Right renal cortex interstitium (tissue), 3 donors: ENCODE results near the gene BCL3. TPM values are rescaled to one million over a fixed set of nuclear protein-coding genes. Genes with fewer than 3 reads are reported as not detected.
A peak's percentile ranks its signal among the peaks of the same experiment; 100 is the strongest.
"Not testable (repeated sequence)": the region's sequence is repeated elsewhere in the genome, so short reads cannot be mapped to it uniquely, and the experiment has no call there.

Experiments
- DNase-seq, 3 donors: peaks; one replicate each; pipeline ENCODE4 v3.0.0-alpha.2; 2013; ENCODE audit warnings: low read depth in 3 of 3, low spot score in 2 of 3
- polyA plus RNA-seq, 3 donors: library from polyadenylated mRNA; unstranded; fragments of 120-200 nt; gene quantifications; one replicate each; pipeline ENCODE4 v1.2.1, GENCODE V29; 2013; ENCODE audit not compliant: insufficient read length in 3 of 3

Gene BCL3
- polyA plus RNA-seq, 3 donors = 4.8 to 5.8 (median 4.9) TPM

DNA sequence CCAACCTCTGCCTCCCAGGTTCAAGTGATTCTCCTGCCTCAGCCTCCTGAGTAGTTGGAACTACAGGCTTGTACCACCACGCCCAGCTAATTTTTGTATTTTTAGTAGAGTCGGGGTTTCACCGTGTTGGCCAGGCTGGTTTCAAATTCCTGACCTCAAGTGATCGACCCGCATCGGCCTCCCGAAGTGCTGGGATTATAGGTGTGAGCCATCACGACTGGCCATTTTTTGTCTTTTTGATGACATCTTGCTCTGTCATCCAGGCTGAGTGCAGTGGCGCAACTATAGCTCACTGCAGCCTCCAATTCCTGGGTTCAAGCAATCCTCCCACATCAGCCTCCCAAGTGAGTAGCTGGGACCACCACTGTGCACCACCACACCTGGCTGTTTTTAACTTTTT is 28.1 kb upstream of the BCL3 start:
- not testable (repeated sequence) for DNase-seq

DNA sequence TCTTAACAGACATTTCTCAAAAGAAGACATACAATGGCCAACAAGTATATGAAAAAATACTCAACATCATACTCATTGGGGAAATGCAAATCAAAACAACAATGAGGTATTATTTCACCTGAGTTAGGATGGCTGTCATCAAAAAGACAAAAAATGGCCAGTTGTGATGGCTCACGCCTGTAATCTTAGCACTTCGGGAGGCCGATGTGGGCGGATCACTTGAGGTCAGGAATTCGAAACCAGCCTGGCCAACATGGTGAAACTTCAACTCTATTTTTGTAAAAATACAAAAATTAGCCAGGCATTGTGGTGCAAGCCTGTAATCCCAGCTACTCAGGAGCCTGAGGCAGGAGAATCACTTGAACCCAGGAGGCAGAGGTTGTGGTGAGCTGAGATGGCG is 27.6 kb upstream of the BCL3 start:
- no peak for DNase-seq

DNA sequence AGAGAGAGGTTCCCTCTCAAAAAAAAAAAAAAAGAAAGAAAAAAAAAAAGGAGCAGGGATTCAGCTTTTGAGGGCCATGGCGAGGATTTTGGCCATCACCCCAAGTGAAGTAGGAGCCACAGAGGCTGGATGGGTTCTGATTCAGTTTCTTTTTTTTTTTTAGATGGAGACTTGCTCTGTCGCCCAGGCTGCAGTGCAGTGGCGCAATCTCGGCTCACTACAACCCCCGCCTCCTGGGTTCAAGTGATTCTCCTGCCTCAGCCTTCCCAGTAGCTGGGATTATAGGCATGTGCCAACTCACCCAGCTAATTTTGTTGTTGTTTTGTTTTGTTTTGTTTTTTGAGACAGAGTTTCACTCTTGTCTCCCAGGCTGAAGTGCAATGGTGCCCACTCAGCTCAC is 27.1 kb upstream of the BCL3 start:
- DNase-seq = not testable (repeated sequence)

DNA sequence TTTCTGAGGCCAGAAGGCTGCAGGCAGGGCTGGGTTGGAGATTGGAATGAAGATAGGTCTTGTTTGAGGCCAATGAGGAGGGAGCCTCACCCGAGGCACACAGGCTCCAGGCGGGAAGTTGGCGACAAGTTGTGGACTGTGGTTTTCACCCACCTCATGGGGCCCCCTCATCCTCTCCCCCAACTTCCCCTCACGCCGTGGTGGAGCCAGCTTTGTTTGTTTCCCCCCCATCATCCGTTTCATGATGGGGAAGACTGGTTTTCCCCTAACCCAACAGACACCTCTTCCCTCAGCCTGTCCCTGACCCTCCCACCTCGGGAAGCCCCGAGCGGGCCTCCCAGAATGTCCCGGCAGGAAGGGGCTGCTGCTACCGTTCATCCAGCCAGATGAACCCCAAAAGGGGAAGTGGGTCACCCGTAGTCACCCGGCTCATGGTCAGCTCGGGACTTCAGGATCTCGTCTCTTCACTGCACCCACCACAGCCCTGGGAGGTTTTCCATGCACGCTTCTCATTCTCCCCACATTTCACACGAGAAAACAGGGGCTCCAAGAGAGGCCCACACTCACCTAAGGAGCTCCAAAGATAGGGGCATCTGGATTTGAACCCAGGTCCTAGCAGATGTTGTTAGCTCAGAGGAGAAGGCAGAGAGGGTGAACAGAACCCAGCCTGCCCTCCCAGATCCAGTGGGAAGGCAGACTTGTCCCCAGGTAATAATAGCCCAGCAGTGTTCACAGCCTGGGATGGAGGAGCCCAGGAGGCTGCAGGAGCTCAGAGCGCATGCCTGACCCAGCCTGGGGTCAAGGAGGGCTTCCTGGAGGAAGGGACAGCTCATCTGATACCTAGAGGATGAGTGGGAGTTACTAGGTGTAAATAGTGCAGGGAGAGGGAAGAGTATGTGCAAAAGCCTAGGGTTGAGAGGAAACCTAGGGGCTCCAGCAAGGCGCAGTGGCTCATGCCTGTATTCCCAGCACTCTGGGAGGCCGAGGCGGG is 26.1 kb upstream of the BCL3 start:
- no peak for DNase-seq

DNA sequence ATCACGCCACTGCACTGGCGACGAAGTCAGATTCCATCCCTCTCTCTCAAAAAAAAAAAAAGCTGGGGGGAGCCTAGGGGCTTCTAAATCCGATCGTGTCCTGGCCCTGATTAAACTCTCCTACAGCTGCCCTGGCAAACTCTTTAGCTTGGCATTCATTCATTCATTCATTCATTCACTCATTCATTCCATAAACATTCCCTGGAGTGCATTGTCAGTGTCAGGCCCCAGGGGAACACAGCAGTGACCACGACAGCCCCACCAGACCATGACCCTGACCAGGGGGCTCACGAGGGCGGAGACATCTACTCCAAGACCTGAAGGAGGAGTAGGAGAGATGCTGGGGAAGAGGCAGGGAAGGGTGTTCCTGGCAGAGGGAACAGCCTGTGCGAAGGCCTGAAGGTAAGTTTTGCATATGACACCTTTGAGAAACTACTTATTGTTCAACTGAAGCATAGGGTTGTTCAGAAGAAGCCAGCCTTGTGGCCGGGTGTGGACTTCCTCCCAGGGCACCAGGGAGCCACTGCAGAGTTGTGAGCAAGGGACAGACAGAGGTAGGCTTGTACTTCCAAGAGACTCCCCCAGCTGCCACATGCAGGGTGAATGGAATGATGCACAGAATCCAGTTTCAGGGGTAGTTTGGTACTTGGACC is 25.1 kb upstream of the BCL3 start:
- no peak for DNase-seq

DNA sequence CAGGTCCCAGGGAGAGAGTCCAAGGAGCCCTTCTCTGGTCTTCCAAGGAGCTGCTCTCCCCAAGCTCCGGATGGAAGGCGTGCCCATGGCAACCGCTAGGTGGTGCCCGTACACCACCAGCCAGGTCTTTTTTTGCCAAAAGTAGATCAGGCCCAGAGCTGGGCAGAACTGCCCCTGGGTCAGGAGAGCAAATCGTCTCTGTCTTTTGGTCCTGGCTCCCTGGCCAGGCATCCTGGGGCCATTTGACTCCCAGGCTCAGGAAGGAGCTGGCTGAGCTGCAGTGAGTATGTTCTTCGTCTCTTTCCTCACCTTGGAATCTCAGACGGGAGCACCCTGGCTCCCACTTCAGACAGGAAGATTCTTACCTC is 24.6 kb upstream of the BCL3 start:
- peak in 2 of 3 donors; percentile 54 to 61 for DNase-seq

DNA sequence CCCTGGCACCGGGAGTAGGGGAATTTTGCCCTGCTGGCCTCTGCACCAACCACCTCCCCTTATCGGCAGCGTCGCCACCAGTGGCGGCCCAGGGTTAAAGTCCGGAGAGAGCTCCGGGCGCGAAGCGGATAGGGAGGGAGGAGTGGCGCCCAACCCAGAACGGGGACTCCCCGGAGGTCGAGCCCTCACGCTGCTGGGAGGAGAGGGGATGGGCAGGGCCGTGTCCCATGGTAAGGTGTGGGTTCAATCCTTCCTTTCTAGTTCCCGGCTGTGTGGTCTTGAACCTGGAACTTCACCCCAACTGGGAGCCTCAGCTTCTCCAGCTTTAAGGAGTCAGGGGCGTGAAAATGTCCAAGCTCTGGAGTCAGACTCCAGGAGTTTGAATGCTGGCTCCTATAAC is 23.3 kb upstream of the BCL3 start:
- no peak for DNase-seq

DNA sequence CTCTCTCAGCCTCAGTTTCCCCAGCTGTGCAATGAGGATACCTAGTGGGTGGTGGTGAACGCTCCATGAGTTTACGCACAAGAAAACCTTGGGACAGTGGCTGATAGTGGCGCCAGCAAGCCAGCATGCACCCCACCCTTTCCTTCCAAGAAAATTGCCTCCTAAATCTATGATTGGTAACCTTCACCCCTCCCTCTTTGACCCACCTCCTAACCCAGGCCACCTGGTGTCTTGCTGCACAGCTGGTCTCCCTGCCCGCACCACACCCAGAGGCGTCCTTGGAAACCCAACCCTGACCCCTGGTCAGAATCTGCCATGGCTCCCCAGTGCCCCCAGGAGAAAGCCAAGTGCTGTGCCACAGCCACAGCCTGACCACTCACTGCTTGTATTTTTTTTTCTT is 22.8 kb upstream of the BCL3 start:
- DNase-seq = no peak

DNA sequence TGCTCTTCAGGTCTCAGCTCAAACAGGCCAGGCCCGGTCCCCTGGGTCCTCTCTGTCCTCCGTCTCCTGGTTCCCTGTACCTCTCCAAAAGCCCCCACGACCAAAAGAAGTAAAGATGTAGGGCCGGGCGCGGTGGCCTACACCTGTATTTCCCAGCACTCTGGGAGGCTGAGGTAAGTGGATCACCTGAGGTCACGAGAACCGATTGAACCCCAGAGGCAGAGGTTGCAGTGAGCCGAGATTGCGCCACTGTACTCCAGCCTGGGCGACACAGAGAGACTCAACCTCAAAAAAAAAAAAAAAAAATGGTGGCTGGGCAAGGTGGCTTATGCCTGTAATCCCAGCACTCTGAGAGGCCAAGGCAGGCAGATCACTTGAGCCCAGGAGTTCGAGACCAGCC is 22.0 kb upstream of the BCL3 start:
- DNase-seq = no peak

DNA sequence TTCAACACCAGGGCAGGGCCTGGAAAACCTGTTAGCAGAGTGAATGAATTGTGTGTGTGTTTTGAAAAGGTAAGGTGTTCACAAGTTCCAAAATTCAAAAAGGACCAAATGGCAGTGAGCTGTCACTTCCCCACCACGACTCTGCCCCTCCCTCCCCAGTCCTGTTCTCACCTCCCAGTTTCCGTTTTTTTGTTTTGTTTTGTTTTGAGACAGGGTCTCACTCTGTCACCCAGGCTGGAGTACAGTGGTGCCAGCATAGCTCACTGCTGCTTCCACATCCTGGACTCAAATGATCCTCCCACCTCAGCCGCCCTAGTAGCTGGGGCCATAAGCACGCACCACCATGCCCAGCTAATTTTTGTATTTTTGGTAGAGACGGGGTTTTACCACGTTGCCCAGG is 20.3 kb upstream of the BCL3 start:
- DNase-seq = no peak

DNA sequence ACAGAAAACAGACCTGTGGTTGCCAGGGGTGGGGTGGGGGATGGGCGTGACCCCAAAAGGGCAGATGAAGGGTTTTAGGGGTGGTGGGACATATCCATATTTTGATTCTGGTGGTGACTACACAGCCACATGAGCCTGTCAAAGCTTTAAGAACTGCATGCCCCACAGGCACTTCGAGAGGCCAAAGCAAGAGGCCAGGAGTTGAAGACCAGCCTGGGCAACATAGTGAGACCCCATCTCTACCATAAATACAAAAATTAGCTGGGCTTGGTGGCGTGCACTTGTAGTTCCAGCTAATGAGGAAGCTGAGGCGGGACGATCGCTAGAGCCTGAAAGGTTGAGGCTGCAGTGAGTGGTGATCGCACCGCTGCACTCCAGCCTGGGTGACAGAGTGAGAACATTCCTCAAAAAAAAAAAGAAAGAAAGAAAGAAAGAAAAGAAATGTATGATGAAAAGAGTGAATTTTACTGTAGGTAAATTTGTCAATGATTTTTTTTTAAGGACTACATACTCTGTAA is 18.9 kb upstream of the BCL3 start:
- no peak for DNase-seq

DNA sequence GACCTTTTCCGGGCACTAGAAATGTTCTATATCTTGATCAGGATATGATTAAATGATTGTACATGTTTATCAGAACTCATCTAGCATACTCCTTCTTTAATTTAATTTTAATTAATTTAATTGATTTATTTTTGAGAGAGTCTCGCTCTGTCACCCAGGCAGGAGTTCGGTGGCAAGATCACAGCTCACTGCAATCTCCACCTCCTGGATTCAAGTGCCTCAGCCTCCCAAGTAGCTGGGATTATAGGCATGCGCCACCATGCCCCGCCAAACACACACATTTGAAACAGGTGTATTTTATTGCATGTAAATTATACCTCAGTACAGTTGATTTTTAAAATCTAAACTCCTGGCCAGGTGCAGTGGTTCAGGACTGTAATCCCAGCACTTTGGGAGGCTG is 17.4 kb upstream of the BCL3 start:
- no peak for DNase-seq

DNA sequence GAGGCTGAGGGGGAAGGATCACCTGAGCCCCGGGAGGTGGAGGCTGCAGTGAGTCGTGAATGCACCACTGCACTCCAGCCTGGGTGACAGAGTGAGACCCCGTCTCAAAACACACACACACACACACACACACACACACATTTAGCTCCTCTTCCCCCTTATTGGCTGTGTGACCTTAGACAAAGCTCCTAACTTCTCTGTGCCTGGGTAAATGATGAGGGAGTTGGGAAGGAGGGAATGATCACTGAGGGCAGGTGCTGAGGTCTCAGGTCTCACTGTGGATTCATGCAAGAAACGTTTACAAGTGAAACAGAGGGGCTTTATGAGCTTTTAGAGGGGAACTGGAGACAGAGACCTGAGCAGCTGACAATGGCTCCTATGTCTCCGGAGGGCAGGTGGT is 16.9 kb upstream of the BCL3 start:
- no peak for DNase-seq

DNA sequence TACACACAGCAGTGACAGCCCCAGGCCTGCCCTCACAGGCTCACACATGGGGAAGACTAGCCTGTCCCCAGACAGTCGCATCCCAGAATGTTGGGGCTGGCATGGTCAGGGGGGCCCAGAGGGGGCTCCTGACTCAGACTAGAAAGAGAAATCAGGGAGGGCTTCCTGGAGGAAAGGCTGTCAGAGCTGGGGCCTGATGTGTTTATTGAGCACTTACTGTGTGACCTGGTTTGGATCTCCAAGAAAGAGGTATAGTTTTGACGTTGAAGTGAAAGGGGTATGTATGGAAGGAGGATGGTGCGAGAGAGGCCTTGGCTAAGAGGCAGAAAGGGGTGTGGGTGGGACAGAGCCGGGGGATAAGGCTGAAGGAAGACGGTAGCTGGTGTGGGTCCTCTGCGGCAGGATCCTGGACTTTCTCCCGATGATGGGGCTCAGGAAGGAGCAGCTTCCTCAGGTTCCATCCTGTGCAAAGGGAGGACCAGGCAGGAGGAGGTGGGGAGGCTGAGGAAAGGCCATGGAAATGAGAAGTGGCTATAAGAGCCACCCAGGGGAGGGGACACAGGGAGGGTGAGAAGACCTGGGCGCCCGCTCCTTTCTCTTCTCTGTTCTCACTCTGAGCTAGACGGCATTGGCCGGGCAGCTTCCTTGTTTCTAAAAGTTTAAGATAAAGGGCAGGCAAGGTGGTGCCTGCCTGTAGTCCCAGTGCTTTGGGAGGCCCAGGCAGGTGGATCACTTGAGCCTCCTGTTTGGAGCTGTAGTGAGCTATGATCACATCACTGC is 16.1 kb upstream of the BCL3 start:
- DNase-seq = no peak

DNA sequence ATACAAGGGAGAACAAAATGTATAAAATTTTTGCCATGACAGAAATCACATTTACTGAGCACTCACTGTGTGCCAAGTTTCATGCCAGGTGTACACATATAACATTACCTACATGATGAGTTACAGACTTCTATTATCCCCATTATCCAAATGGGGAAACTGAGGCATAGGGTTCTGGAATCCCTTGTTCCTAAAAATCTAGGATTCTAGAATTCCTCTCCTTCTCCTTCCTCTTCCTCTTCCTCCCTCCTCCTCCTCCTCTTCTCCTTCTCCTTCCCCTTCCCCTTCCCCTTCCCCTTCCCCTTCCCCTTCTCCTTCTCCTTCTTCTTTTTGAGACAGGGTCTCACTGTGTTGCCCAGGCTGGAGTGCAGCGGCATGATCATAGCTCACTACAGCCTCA is 14.2 kb upstream of the BCL3 start:
- no peak for DNase-seq

DNA sequence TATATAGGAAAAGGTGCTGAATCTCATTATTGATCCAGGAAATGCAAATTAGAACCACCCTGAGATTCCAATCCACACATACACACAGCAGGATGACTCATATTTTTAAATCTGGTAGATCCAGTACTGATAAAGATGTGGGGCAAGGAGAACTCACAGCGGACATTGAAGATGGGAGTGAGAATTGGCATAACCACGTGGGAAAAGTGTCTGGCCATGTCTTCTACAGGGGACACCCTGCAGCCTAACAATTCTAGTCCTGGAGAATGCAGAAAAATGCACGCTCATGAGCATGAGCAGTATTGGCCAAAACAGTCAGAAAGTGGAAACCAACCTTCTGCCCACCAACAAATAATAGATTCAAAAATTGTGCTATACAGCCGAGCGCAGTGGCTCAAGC is 13.5 kb upstream of the BCL3 start:
- no peak for DNase-seq

DNA sequence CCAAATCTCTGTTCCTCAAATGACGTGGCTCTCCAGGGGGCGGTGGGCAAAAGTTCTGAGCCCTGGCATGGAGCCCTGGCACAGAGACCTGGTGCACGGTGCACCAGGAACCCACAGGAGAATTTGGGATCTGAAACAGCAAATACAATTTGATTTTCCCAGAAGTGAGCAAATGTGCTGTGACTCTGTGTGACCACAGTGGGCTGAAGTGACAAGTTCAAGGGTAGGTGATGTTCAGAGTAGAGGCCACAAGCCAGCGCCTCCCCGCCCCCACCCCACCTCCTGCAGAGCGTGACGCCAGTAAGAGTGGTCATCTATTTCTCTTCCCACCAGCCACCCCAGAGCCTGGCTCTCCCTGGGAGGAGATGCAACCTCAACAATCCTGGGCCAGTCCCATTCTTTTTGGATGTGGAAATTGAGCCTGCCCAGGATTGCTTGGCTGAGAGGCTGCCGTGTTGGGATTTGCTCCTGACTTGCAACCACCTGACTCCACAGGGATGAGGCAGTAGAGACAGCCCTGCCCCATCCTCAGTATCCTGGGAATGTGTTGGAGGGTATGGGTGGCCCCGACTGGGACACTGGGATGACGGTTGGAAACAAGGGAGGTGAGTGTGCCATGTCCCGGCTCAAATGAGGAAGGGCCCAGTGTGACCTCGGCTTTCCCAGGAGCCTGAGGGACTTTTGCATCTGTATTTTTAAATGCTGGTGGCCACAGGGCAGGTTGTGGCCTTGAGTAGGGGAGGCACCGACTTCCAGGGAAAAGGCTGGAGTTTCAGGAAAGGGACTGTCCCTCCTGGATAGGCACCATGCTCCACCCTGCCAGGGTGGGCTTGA is 11.1 kb upstream of the BCL3 start:
- DNase-seq = no peak

DNA sequence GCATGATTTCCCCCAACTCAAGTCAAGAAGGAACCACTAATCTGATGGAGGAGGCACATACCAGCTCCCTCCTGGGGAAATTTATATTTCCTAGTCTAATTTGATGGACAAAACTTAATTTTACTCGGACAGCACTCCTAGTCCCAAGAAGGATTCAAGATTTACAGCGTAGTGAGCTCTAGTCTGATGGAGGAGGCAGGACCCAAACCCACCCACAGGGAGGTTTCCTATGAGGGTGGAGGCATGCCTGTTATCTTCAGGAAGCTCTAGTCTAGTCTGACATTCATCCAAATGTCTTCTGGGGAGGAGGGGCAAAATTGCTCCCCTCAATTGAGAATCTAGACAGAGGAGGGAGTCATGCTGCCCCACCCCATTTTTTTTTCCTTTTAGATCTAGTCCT is 10.4 kb upstream of the BCL3 start:
- DNase-seq = no peak

DNA sequence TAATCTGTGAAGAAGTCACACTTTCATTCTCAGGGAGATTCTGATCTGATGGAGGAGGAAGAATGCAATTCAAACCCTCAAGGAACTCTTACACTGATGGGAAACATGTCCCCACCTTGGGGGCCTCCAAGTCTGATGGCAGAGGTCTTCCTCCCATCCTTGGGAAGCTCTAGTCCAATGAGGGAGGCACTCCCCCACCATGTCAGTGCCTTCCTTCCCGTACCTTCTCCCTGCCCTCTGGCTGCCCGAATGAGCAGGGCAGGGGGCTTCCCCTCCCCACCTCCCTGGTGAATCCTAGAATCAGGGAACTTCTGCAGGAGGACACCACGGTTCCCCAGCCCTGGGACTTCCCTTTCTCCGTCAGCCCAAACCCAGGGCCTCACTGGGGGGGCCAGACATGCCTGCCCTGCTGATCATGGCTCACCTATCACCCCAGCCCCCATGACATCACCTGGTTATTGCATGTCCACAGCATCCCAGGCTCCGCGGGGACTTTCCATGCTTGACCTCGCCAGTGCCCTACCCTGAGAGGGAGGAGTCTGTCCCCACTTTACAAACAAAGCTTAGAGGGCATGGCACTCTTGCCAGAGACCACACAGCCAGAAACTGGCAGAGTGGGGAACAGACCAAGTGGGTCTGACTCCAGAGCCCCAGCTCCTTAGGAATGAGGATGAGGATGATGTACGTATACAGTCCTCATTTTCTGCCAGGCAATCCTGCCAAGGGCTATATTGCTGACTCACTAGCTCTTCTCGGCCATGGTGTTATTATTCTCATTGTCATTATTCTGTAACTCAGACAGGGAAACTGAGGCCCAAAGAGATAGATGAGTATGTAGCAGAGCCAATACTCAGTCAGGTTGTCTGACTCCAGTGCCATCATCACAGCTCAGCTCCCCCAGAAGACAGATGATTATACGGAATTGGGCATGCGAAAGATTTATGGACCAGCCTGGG is 9.6 kb upstream of the BCL3 start:
- DNase-seq = no peak
